AG08396 (cell line): Measurements from ENCODE around the gene PCLO.
"Not testable (repeated sequence)": the region's sequence is repeated elsewhere in the genome, so short reads cannot be mapped to it uniquely, and the experiment has no call there.

Experiments used
- DNase-seq: peaks from one replicate; pipeline ENCODE4 v3.0.0; 2012; ENCODE audit warnings: low spot score, mixed read lengths

The PCLO gene

GRCh38 chr7:83141927-83142326 is 20.8 kb downstream of the PCLO start:
- DNase-seq = no peak

- DNase-seq = no peak
Observed at GRCh38 chr7:83130623-83131545, 31.8 kb downstream of the PCLO start.

GRCh38 chr7:83130191-83130590 is 32.5 kb downstream of the PCLO start:
- no peak for DNase-seq

- DNase-seq = no peak
Observed at GRCh38 chr7:83119494-83119893, 43.2 kb downstream of the PCLO start.

GRCh38 chr7:83119026-83119382 is 43.7 kb downstream of the PCLO start:
- DNase-seq = no peak

- no peak for DNase-seq
Observed at GRCh38 chr7:83118347-83119025, 44.2 kb downstream of the PCLO start.

- DNase-seq = no peak
Observed at GRCh38 chr7:83117466-83117865, 45.2 kb downstream of the PCLO start.

GRCh38 chr7:83111391-83111790 is 51.3 kb downstream of the PCLO start:
- DNase-seq = no peak

GRCh38 chr7:83109352-83109751 is 53.3 kb downstream of the PCLO start:
- no peak for DNase-seq

- no peak for DNase-seq
Observed at GRCh38 chr7:83105948-83106347, 56.7 kb downstream of the PCLO start.

- DNase-seq = no peak
Observed at GRCh38 chr7:83105063-83105462, 57.6 kb downstream of the PCLO start.

GRCh38 chr7:83101530-83101929 is 61.2 kb downstream of the PCLO start:
- no peak for DNase-seq

GRCh38 chr7:83096065-83096580 is 66.6 kb downstream of the PCLO start:
- DNase-seq = no peak

GRCh38 chr7:83085299-83085698 is 77.4 kb downstream of the PCLO start:
- DNase-seq = no peak

- DNase-seq = not testable (repeated sequence)
Observed at GRCh38 chr7:83079879-83080278, 82.8 kb downstream of the PCLO start.

GRCh38 chr7:83077328-83077727 is 85.4 kb downstream of the PCLO start:
- DNase-seq = no peak

- DNase-seq = no peak
Observed at GRCh38 chr7:83072576-83073517, 89.8 kb downstream of the PCLO start.

GRCh38 chr7:83065714-83066113 is 97.0 kb downstream of the PCLO start:
- no peak for DNase-seq

GRCh38 chr7:83060218-83060617 is 102.5 kb downstream of the PCLO start:
- DNase-seq = no peak

- DNase-seq = no peak
Observed at GRCh38 chr7:83058667-83059066, 104.0 kb downstream of the PCLO start.

GRCh38 chr7:83055197-83055596 is 107.5 kb downstream of the PCLO start:
- no peak for DNase-seq

GRCh38 chr7:83054472-83054871 is 108.2 kb downstream of the PCLO start:
- DNase-seq = no peak
